ENCODE measurements around the gene C10orf67.
"Not testable (repeated sequence)": the region's sequence is repeated elsewhere in the genome, so short reads cannot be mapped to it uniquely, and the experiment has no call there.

GRCh38 chr10:23365417-23366030 lies 20.9 kb upstream of the C10orf67 start:
- TF ChIP-seq CTCF (conservative IDR thresholded peaks at IDR 0.05; ENCODE audit: low read length); EZH2phosphoT487 (IDR thresholded peaks at IDR 0.05; ENCODE audit: borderline replicate concordance, low read depth, low read length): not testable (repeated sequence)

Data from OCI-LY7 (cell line).